ENCODE results near the gene FLT1.

FLT1 gene

DNA sequence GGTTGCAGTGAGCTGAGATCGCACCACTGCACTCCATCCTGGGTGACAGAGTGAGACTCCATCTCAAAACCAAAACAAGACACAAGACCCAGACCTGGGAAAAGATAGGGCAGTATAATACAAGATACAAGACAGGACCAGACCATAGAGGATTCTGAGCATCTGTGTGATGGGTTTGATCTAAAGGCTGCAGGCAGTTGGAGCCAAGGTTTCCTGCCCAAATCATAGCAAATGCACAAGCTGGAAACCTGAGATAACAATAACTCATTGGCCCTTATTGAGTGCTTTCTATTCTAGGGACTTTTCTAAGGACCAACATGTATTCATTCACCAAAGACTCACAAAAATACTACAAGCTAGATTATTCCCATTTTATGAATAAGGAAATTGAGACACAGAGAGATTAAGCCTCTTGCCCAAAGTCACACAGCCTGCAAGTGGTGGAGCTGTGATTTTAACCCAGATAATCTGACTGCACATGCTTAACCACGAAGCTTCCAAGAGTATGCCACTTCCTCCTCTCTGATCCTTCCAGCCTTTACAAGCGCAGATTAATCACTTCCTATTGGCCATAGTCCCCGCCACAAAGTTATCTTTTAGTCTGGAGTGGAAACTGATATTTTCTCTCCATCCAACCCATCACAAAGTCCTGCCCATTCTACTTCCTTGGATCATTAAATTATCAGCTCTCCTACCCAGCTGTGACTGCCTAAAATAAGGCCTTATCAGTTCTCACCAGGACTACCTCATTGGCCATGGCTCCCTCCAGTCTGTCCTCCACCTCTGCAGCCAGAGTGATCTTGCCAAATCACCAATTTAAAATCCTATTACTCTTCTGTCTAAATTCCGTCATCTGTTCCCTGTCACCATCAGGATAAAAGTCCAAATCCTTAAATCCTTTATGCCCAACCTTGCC lies 147.2 kb downstream of the FLT1 start:
- H4K20me1 ChIP-seq (ENCODE audit: insufficient read depth), result no peaks in the 10 kb centered on the region
- no peak overlapping the region for H3K27ac ChIP-seq
- H3K4me1 ChIP-seq (ENCODE audit: low read depth, poor library complexity, severe bottlenecking), result no peaks in the 10 kb centered on the region
- H3K27me3 ChIP-seq (ENCODE audit: insufficient read depth, low read depth), result no peaks in the 10 kb centered on the region
- no peaks in the 10 kb centered on the region for H3K36me3 ChIP-seq (ENCODE audit: insufficient read depth)
- H3K9ac ChIP-seq, result no peak overlapping the region
- H3K4me3 ChIP-seq (IDR thresholded peaks at IDR 0.05; ENCODE audit: insufficient read depth, low read depth, low read length), result no peak overlapping the region
- no peak overlapping the region for H3K4me2 ChIP-seq
- TF ChIP-seq, protein P1, sequence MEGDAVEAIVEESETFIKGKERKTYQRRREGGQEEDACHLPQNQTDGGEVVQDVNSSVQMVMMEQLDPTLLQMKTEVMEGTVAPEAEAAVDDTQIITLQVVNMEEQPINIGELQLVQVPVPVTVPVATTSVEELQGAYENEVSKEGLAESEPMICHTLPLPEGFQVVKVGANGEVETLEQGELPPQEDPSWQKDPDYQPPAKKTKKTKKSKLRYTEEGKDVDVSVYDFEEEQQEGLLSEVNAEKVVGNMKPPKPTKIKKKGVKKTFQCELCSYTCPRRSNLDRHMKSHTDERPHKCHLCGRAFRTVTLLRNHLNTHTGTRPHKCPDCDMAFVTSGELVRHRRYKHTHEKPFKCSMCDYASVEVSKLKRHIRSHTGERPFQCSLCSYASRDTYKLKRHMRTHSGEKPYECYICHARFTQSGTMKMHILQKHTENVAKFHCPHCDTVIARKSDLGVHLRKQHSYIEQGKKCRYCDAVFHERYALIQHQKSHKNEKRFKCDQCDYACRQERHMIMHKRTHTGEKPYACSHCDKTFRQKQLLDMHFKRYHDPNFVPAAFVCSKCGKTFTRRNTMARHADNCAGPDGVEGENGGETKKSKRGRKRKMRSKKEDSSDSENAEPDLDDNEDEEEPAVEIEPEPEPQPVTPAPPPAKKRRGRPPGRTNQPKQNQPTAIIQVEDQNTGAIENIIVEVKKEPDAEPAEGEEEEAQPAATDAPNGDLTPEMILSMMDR (conservative IDR thresholded peaks at IDR 0.05; ENCODE audit: low read depth, low read length), result no peak
- H3K79me2 ChIP-seq (ENCODE audit: insufficient read depth, low read depth), result no peaks in the 10 kb centered on the region
- H2AFZ ChIP-seq (ENCODE audit: low read depth), result no peak overlapping the region

DNA sequence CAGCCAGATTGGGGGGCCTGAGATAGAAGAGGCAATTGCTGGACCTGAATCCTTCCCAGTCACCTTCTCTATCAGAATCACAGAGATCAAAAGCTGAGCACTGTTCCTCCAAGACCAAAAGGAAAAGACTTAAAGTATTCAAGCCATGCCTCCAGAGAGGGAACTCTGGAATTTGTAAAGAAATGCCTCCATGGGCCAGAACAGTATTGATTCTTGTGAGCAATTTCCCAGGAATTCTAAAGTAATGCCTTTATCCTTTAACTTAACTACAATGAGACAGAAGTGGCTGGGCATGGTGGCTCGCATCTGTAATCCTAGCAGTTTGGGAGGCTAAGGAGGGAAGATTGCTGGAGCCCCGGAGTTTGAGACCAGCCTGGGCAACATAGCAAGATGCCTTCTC lies 148.8 kb downstream of the FLT1 start:
- no peaks in the 10 kb centered on the region for H3K36me3 ChIP-seq (ENCODE audit: insufficient read depth)
- no peaks in the 10 kb centered on the region for H3K79me2 ChIP-seq (ENCODE audit: insufficient read depth, low read depth)
- no peak overlapping the region for H2AFZ ChIP-seq (ENCODE audit: low read depth)
- H3K27ac ChIP-seq, result no peak overlapping the region
- H3K9ac ChIP-seq, result no peak overlapping the region
- H3K4me1 ChIP-seq (ENCODE audit: low read depth, poor library complexity, severe bottlenecking), result no peaks in the 10 kb centered on the region
- H3K4me3 ChIP-seq (IDR thresholded peaks at IDR 0.05; ENCODE audit: insufficient read depth, low read depth, low read length), result no peak overlapping the region
- no peaks in the 10 kb centered on the region for H4K20me1 ChIP-seq (ENCODE audit: insufficient read depth)
- TF ChIP-seq, protein P1 (conservative IDR thresholded peaks at IDR 0.05; ENCODE audit: low read depth, low read length), result no peak
- no peaks in the 10 kb centered on the region for H3K27me3 ChIP-seq (ENCODE audit: insufficient read depth, low read depth)
- no peak overlapping the region for H3K4me2 ChIP-seq

GRCh38 chr13:28344163-28344562 lies 150.8 kb downstream of the FLT1 start:
- no peak overlapping the region for H3K4me3 ChIP-seq (IDR thresholded peaks at IDR 0.05; ENCODE audit: insufficient read depth, low read depth, low read length)
- no peaks in the 10 kb centered on the region for H3K4me1 ChIP-seq (ENCODE audit: low read depth, poor library complexity, severe bottlenecking)
- H3K4me2 ChIP-seq, result no peak overlapping the region
- H4K20me1 ChIP-seq (ENCODE audit: insufficient read depth), result no peaks in the 10 kb centered on the region
- H3K79me2 ChIP-seq (ENCODE audit: insufficient read depth, low read depth), result no peaks in the 10 kb centered on the region
- H3K27ac ChIP-seq, result no peak overlapping the region
- H3K36me3 ChIP-seq (ENCODE audit: insufficient read depth), result no peaks in the 10 kb centered on the region
- TF ChIP-seq, protein P1 (conservative IDR thresholded peaks at IDR 0.05; ENCODE audit: low read depth, low read length), result no peak
- H3K27me3 ChIP-seq (ENCODE audit: insufficient read depth, low read depth), result no peaks in the 10 kb centered on the region
- no peak overlapping the region for H3K9ac ChIP-seq
- no peak overlapping the region for H2AFZ ChIP-seq (ENCODE audit: low read depth)

- no peak overlapping the region for H3K4me3 ChIP-seq (IDR thresholded peaks at IDR 0.05; ENCODE audit: insufficient read depth, low read depth, low read length)
- no peak overlapping the region for H3K9ac ChIP-seq
- no peak overlapping the region for H3K4me2 ChIP-seq
- no peaks in the 10 kb centered on the region for H3K4me1 ChIP-seq (ENCODE audit: low read depth, poor library complexity, severe bottlenecking)
- no peaks in the 10 kb centered on the region for H4K20me1 ChIP-seq (ENCODE audit: insufficient read depth)
- H3K79me2 ChIP-seq (ENCODE audit: insufficient read depth, low read depth), result no peaks in the 10 kb centered on the region
- TF ChIP-seq, protein P1 (conservative IDR thresholded peaks at IDR 0.05; ENCODE audit: low read depth, low read length), result no peak
- no peak overlapping the region for H3K27ac ChIP-seq
- no peak overlapping the region for H2AFZ ChIP-seq (ENCODE audit: low read depth)
- no peaks in the 10 kb centered on the region for H3K36me3 ChIP-seq (ENCODE audit: insufficient read depth)
- no peaks in the 10 kb centered on the region for H3K27me3 ChIP-seq (ENCODE audit: insufficient read depth, low read depth)
Measured at GRCh38 chr13:28342251-28342650, 152.7 kb downstream of the FLT1 start.
